Retinal pigment epithelial cell (primary cell): Measurements from ENCODE around the gene TAF6.

Experiments
- DNase-seq: peaks from one replicate; pipeline ENCODE4 v3.0.0-alpha.2; 2010; ENCODE audit warnings: low read depth
- H3K4me3 ChIP-seq: 2 replicates; pipeline ENCODE4 v1.5.1; 2011; ENCODE audit warnings: mild to moderate bottlenecking, low read length, control low read depth, moderate library complexity
- TF ChIP-seq, protein P1 (sequence below): conservative IDR thresholded peaks from 2 replicates; pipeline ENCODE4 v1.5.1; 2011; ENCODE audit warnings: low read depth, low read length, control low read depth, inconsistent platforms

TAF6 gene

DNA sequence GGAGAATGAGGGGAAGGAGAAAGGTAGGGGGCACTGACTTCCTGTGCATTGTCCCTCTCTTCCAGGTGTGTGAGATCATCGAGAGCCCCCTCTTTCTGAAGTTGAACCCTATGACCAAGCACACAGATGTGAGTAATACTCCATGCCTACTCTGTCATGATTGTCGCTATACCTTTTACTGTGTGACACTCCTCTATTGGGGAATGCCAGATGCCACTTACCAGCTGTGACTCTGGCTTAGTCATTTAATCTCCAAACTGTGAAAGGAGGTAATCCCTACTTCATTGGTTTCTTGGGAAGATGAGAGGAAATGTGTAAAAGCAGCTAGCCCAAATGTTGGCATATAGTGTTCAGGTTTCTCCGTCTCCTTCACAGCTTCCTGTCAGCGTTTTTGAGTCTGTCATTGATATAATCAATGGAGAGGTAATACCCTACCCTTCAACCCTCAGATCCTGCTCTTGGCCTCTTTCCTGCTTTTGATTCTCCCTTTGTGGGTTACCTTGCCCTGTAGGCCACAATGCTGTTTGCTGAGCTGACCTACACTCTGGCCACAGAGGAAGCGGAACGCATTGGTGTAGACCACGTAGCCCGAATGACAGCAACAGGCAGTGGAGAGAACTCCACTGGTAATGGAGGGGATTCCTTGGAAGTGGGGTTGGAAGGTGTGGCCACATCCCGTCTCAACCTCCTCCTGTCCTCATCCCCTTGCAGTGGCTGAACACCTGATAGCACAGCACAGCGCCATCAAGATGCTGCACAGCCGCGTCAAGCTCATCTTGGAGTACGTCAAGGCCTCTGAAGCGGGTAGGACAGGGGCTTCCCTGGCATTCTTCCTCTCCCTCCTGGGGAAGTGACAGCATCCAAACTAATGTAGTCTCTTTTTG is 28.4 kb downstream of the TAF6 start:
- DNase-seq: no peak
- TF ChIP-seq, protein P1, sequence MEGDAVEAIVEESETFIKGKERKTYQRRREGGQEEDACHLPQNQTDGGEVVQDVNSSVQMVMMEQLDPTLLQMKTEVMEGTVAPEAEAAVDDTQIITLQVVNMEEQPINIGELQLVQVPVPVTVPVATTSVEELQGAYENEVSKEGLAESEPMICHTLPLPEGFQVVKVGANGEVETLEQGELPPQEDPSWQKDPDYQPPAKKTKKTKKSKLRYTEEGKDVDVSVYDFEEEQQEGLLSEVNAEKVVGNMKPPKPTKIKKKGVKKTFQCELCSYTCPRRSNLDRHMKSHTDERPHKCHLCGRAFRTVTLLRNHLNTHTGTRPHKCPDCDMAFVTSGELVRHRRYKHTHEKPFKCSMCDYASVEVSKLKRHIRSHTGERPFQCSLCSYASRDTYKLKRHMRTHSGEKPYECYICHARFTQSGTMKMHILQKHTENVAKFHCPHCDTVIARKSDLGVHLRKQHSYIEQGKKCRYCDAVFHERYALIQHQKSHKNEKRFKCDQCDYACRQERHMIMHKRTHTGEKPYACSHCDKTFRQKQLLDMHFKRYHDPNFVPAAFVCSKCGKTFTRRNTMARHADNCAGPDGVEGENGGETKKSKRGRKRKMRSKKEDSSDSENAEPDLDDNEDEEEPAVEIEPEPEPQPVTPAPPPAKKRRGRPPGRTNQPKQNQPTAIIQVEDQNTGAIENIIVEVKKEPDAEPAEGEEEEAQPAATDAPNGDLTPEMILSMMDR: no peak
- no peak overlapping the region for H3K4me3 ChIP-seq

DNA sequence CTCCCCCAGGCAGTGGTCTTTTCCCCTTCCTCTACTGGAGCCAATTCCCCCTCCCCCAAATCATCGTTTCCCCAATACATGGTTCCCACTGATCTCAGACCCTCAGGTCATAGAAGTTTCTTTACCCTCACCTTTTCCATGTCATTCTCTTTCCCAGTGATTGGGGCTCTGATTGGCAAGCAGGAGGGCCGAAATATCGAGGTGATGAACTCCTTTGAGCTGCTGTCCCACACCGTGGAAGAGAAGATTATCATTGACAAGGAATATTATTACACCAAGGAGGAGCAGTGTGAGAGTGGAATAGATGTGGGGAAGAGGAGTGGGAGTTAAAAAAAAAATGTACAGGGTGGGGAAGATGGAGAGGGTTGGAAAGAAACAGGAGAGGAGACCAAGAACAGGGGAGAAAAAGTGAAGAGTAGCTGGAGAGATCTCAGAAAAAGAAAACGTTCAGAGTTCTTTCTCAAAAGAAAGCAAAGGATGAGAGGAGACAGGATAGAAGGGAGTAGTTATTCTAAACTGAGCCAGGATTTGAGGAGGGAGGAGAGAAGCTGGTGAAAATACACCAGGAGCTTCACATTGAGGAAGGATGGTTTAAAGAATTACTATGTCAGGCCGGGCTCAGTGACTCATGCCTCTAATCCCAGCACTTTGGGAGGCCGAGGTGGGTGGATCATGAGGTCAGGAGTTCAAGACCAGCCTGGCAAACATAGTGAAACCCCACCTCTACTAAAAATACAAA is 29.5 kb downstream of the TAF6 start:
- no peak for DNase-seq
- TF ChIP-seq, protein P1: no peak
- peak overlapping the region; percentile 84 for H3K4me3 ChIP-seq

DNA sequence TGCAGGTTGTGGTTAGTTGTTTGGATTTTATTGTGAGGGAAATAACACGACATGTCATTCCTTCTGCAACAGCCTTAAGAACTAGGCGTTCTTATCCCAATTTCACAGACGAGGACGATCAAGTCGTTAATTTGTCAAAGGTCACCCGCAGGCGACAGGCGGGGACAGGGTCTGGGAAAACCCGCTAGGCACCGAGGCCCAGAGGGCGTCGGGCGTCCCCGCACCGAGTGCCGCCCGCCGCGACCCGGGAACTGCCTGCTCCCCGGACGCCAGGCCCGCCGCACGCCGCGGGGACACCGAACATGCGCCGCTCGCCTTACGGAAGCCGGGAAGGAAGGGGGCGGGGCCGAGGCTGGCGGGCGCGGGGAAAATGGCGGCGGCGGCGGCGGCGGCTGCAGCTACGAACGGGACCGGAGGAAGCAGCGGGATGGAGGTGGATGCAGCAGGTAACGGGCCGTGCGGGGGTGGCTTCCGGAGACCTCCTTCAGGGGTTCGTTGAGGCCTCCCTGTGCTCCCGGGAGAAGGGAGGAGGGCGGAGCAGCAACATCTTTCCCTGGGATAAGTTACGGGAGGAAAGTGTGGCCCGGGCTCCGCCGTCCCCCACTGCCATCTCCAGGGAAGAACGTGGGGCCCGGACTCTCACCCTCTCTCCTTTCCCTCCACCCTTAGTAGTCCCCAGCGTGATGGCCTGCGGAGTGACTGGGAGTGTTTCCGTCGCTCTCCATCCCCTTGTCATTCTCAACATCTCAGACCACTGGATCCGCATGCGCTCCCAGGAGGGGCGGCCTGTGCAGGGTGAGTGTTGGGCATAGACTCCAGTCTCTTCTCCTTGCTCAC is 30.3 kb downstream of the TAF6 start, which contains the start of gene COPS6:
Gene COPS6 (plus strand): TSS at position 349 of the 837 bp plus-strand sequence. CDS start 22 bp downstream, at position 371.
- peak within 1 kb of the TSS; percentile 84 for H3K4me3 ChIP-seq
- TF ChIP-seq, protein P1: no peak
- DNase-seq: no peak

DNA sequence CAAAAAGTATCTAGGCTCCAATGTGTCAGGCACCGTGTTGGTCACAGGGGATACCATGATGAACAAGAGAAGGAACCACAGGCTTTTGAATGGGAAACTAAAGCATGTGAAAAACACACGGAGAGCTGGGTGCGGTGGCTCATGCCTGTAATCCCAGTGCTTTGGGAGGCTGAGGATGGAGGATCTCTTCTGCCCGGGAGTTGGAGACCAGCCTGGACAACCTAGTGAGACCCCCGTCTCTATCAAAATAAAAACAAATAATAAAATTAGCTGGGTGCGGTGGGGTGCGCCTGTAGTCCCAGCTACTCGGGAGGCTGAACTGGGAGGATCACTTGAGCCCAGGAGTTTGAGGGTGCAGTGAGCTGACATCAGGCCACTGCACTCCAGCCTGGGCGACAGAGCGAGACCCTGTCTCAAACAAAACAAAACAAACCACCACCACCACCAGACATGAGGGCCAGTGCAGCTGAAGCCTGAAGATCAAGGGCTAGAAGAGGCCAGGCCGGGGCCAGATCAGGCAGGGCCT is 31.0 kb downstream of the TAF6 start:
- TF ChIP-seq, protein P1: no peak
- peak overlapping the region; percentile 51 for H3K4me3 ChIP-seq
- no peak for DNase-seq

DNA sequence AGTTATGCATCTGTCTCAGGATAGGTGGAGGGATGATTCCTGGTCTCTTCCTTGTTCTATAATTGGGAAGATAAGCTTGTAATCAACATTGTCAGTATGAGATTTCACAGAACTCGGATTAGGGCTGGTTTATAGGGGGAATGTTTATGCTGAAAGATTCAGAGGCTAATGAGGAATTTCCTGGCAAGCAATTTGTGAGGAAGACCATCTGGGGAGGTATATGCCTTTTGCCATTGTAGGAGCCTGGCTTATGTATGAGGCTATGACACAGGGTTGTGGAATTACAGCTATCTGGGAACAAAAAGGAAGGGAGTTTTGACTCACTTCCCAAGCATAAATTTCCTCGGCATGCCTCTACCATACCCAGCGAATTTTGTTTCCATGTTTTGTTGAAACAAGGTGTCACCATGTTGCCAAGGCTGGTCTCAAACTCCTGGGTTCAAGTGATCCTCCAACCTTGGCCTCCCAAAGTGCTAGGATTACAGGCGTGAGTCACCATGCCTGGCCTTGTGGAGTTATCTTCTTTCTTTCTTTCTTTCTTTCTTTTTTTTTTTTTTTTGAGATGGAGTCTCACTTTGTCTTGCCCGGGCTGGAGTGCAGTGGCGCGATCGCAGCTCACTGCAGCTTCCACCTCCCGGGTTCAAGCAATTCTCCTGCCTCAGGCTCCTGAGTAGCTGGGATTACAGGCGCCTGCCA is 32.0 kb downstream of the TAF6 start:
- TF ChIP-seq, protein P1: no peak
- no peak overlapping the region for H3K4me3 ChIP-seq
- peak; percentile 78 for DNase-seq

DNA sequence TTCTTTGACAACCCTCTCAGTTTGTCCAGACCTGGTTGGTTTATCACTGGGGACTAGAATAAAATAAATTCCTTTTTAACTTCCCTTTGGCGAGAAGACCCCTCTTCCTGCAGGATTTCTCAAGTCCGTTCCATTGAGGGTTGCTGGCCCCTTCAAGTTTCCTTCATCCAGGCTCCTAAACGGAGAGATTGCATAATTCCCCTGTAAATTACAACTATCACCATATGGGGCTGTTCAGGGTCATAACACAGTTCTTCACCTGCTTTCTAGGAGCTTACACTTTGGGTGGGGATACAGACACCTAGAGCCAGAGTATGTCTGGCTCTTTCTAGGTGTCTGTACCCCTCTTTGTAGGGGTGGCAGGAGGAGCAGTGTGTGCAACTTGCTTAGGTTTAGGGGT is 33.6 kb downstream of the TAF6 start:
- no peak for DNase-seq
- TF ChIP-seq, protein P1: no peak
- no peak overlapping the region for H3K4me3 ChIP-seq
